Mammary epithelial cell (primary cell): ENCODE measurements around the gene SLC6A8.

Experiments used
- EZH2 ChIP-seq: IDR thresholded peaks from 2 replicates; pipeline ENCODE4 v1.6.1; 2012; ENCODE audit warnings: low read length, inconsistent platforms, borderline replicate concordance
- TF ChIP-seq, protein P1 (sequence below), 2 donors: IDR thresholded peaks in 1 of 2; conservative IDR thresholded peaks in 1 of 2; 2 replicates each; pipeline ENCODE4 v1.5.1; 2011 to 2012; ENCODE audit warnings: inconsistent platforms in 2 of 2, low read length in 2 of 2, mild to moderate bottlenecking in 2 of 2, control low read depth in 1 of 2, low read depth in 1 of 2; ENCODE audit not compliant: insufficient read depth in 1 of 2; ENCODE audit errors: extremely low read depth in 1 of 2

GRCh38 chrX:153736071-153736820, 48.5 kb downstream of the SLC6A8 start:
- TF ChIP-seq, protein P1, sequence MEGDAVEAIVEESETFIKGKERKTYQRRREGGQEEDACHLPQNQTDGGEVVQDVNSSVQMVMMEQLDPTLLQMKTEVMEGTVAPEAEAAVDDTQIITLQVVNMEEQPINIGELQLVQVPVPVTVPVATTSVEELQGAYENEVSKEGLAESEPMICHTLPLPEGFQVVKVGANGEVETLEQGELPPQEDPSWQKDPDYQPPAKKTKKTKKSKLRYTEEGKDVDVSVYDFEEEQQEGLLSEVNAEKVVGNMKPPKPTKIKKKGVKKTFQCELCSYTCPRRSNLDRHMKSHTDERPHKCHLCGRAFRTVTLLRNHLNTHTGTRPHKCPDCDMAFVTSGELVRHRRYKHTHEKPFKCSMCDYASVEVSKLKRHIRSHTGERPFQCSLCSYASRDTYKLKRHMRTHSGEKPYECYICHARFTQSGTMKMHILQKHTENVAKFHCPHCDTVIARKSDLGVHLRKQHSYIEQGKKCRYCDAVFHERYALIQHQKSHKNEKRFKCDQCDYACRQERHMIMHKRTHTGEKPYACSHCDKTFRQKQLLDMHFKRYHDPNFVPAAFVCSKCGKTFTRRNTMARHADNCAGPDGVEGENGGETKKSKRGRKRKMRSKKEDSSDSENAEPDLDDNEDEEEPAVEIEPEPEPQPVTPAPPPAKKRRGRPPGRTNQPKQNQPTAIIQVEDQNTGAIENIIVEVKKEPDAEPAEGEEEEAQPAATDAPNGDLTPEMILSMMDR (conservative IDR thresholded peaks at IDR 0.05 in 1 of 2, IDR thresholded peaks at IDR 0.05 in 1 of 2; ENCODE audit: extremely low read depth in 1 of 2, insufficient read depth in 1 of 2, low read depth in 1 of 2, low read length in 2 of 2), result no peak
- TF ChIP-seq EZH2, result no peak
